H1 (cell line): ENCODE data around the gene ANKDD1A. TPM values are rescaled to one million over a fixed set of nuclear protein-coding genes. Genes with fewer than 3 reads are reported as not detected.

Experiments
- CTCF ChIA-PET: fragments of 300-600 bp; sonication (Branson Sonifier 250); formaldehyde crosslinking; loops from one replicate; lab custom pipeline; 2021; ENCODE audit not compliant: partially characterized antibody; lab: Charles Lee
- POLR2A ChIA-PET: fragments of 300-600 bp; sonication (Branson Sonifier 250); formaldehyde crosslinking; loops from one replicate; lab custom pipeline; 2021; ENCODE audit warnings: inconsistent platforms; ENCODE audit not compliant: partially characterized antibody; lab: Charles Lee
- DNase-seq, 2 experiments: peaks; one replicate each; pipeline versions ENCODE4 v3.0.0 to v3.0.0-alpha.2; 2010 to 2022; ENCODE audit warnings: low spot score in 2 of 2, low read depth in 1 of 2, mixed read lengths in 1 of 2
- FAIRE-seq: peaks from 2 replicates; lab custom pipeline; 2011; peaks lifted over from hg19 to GRCh38; lab: Jason Lieb, UNC
- H2AFZ ChIP-seq: 2 replicates; pipeline ENCODE4 v1.8.1; 2012; ENCODE audit warnings: low read length, inconsistent platforms
- H2AK5ac ChIP-seq: 2 replicates; pipeline ENCODE4 v1.6.1; 2013; ENCODE audit warnings: low read depth, low read length
- H2BK120ac ChIP-seq: replicated peaks from 2 replicates; pipeline ENCODE3; 2013; ENCODE audit warnings: low read depth, low read length, inconsistent platforms
- H2BK12ac ChIP-seq: 2 replicates; pipeline ENCODE4 v1.6.1; 2013; ENCODE audit warnings: low read depth, low read length
- H2BK15ac ChIP-seq: 2 replicates; pipeline ENCODE4 v1.6.1; 2013; ENCODE audit warnings: low read length
- H2BK20ac ChIP-seq: 2 replicates; pipeline ENCODE4 v1.6.1; 2013; ENCODE audit warnings: low read length
- H2BK5ac ChIP-seq: 2 replicates; pipeline ENCODE4 v1.6.1; 2013; ENCODE audit warnings: low read depth, low read length
- H3K14ac ChIP-seq: 2 replicates; pipeline ENCODE4 v1.6.1; 2013; ENCODE audit warnings: inconsistent platforms; ENCODE audit not compliant: insufficient read length
- H3K18ac ChIP-seq: 2 replicates; pipeline ENCODE4 v1.6.1; 2013; ENCODE audit warnings: low read length; ENCODE audit errors: extremely low read depth
- H3K23ac ChIP-seq: 2 replicates; pipeline ENCODE4 v1.6.1; 2013; ENCODE audit warnings: inconsistent platforms; ENCODE audit not compliant: insufficient read length
- H3K23me2 ChIP-seq: 2 replicates; pipeline ENCODE4 v1.6.1; 2013; ENCODE audit warnings: low read depth, low read length
- H3K27ac ChIP-seq: 2 replicates; pipeline ENCODE4 v1.6.1; 2011; ENCODE audit warnings: low read depth, low read length, inconsistent platforms
- H3K27me3 ChIP-seq, 4 experiments: replicated peaks in 1 of 4; 1 replicate in 1 of 4; 2 replicates in 3 of 4; pipeline versions ENCODE4 v1.6.1 to v1.8.1; 2011 to 2013; ENCODE audit warnings: low read length in 3 of 4, mild to moderate bottlenecking in 3 of 4, inconsistent platforms in 2 of 4, mixed read lengths in 2 of 4, moderate library complexity in 1 of 4; ENCODE audit not compliant: control insufficient read depth in 3 of 4, insufficient read depth in 3 of 4; ENCODE audit errors: extremely low read depth in 1 of 4
- H3K36me3 ChIP-seq, 4 experiments: 2 replicates each; pipeline versions ENCODE4 v1.6.1 to v1.8.1; 2011 to 2013; ENCODE audit warnings: mild to moderate bottlenecking in 4 of 4, low read length in 3 of 4, moderate library complexity in 2 of 4, control low read depth in 1 of 4, inconsistent platforms in 1 of 4; ENCODE audit not compliant: insufficient read depth in 4 of 4, control insufficient read depth in 2 of 4
- H3K4ac ChIP-seq: replicated peaks from 2 replicates; pipeline ENCODE3; 2013; ENCODE audit warnings: low read length, low read depth, mixed read lengths, inconsistent platforms; ENCODE audit not compliant: insufficient read length
- H3K4me1 ChIP-seq, 4 experiments: replicated peaks in 1 of 4; 1 replicate in 1 of 4; 2 replicates in 3 of 4; pipeline versions ENCODE4 v1.6.1 to v1.8.1; 2011 to 2013; ENCODE audit warnings: low read length in 3 of 4, inconsistent platforms in 2 of 4, mixed read lengths in 1 of 4; ENCODE audit not compliant: insufficient read depth in 4 of 4, control insufficient read depth in 3 of 4
- H3K4me2 ChIP-seq, 2 experiments: 2 replicates each; pipeline versions ENCODE4 v1.6.1 to v1.8.1; 2011 to 2013; ENCODE audit warnings: low read depth in 2 of 2, low read length in 2 of 2, control low read depth in 1 of 2, inconsistent platforms in 1 of 2, mild to moderate bottlenecking in 1 of 2; ENCODE audit not compliant: insufficient read depth in 1 of 2
- H3K4me3 ChIP-seq, 4 experiments: fragments of 200-600, 300-600 bp in 1 of 4; sonication (generic), shearing (Covaris generic), sonication (Bioruptor Twin) in 1 of 4; 2 replicates each; pipeline versions ENCODE4 v1.5.1 to v1.8.1; 2011 to 2016; ENCODE audit warnings: low read length in 4 of 4, low read depth in 3 of 4, control low read depth in 2 of 4, inconsistent platforms in 2 of 4, mild to moderate bottlenecking in 2 of 4, mixed read lengths in 1 of 4, moderate library complexity in 1 of 4; ENCODE audit not compliant: insufficient read depth in 2 of 4; ENCODE audit errors: extremely low read depth in 1 of 4
- H3K56ac ChIP-seq: replicated peaks from 2 replicates; pipeline ENCODE3; 2013; ENCODE audit warnings: low read depth, mild to moderate bottlenecking, mixed read lengths, low read length, inconsistent platforms; ENCODE audit not compliant: insufficient read length
- H3K79me1 ChIP-seq: 2 replicates; pipeline ENCODE4 v1.6.1; 2013; ENCODE audit warnings: low read depth, low read length, control low read depth
- H3K79me2 ChIP-seq, 2 experiments: 2 replicates each; pipeline versions ENCODE4 v1.6.1 to v1.8.1; 2012 to 2013; ENCODE audit warnings: low read length in 2 of 2, mild to moderate bottlenecking in 2 of 2, inconsistent platforms in 1 of 2; ENCODE audit not compliant: insufficient read depth in 2 of 2, control insufficient read depth in 1 of 2
- H3K9ac ChIP-seq, 4 experiments: replicated peaks in 1 of 4; 1 replicate in 1 of 4; 2 replicates in 3 of 4; pipeline versions ENCODE4 v1.6.1 to v1.8.1; 2011 to 2013; ENCODE audit warnings: low read depth in 3 of 4, low read length in 3 of 4, control low read depth in 2 of 4, mild to moderate bottlenecking in 2 of 4, moderate library complexity in 2 of 4, inconsistent platforms in 1 of 4; ENCODE audit errors: extremely low read depth in 1 of 4
- H3K9me3 ChIP-seq, 2 experiments: 2 replicates each; pipeline versions ENCODE4 v1.6.1 to v1.8.1; 2012 to 2013; ENCODE audit warnings: mild to moderate bottlenecking in 2 of 2, moderate library complexity in 2 of 2, control low read depth in 1 of 2, inconsistent platforms in 1 of 2, low read depth in 1 of 2, low read length in 1 of 2, mixed read lengths in 1 of 2; ENCODE audit not compliant: insufficient read depth in 2 of 2
- H4K20me1 ChIP-seq, 2 experiments: replicated peaks in 1 of 2; 2 replicates each; pipeline versions ENCODE3 to v1.8.1; 2011 to 2013; ENCODE audit warnings: inconsistent platforms in 2 of 2, low read length in 2 of 2, mild to moderate bottlenecking in 1 of 2; ENCODE audit not compliant: insufficient read depth in 2 of 2, control insufficient read depth in 1 of 2
- H4K5ac ChIP-seq: 2 replicates; pipeline ENCODE4 v1.6.1; 2013; ENCODE audit warnings: low read length, low read depth, mixed read lengths, inconsistent platforms; ENCODE audit not compliant: insufficient read length
- H4K8ac ChIP-seq: 2 replicates; pipeline ENCODE4 v1.8.0; 2013; ENCODE audit warnings: mild to moderate bottlenecking, moderate library complexity, low read length, inconsistent platforms; ENCODE audit not compliant: insufficient read depth; ENCODE audit errors: extremely low read depth
- H4K91ac ChIP-seq: replicated peaks from 2 replicates; pipeline ENCODE3; 2013; ENCODE audit warnings: low read length, mixed read lengths, inconsistent platforms; ENCODE audit not compliant: insufficient read length
- ASH2L ChIP-seq: fragments of 200-600, 300-600 bp; sonication (generic); IDR thresholded peaks from one replicate; pipeline ENCODE4 v1.7.1; 2017; ENCODE audit warnings: low read length
- ATF2 ChIP-seq: IDR thresholded peaks from 2 replicates; pipeline ENCODE4 v1.6.1; 2012; ENCODE audit warnings: low read length, inconsistent platforms
- BACH1 ChIP-seq: IDR thresholded peaks from 2 replicates; pipeline ENCODE4 v1.6.1; 2012; ENCODE audit warnings: low read length, improper control_type of control experiment
- CHD1 ChIP-seq: IDR thresholded peaks from 2 replicates; pipeline ENCODE4 v1.6.1; 2012; ENCODE audit warnings: low read depth, low read length, improper control_type of control experiment
- CHD2 ChIP-seq: IDR thresholded peaks from 2 replicates; pipeline ENCODE4 v1.6.1; 2012; ENCODE audit warnings: low read length, improper control_type of control experiment
- HDAC6 ChIP-seq: IDR thresholded peaks from one replicate; pipeline ENCODE4 v1.7.1; 2012; ENCODE audit warnings: low read depth, mild to moderate bottlenecking, inconsistent platforms, low read length, moderate library complexity
- JUN ChIP-seq: IDR thresholded peaks from 2 replicates; pipeline ENCODE4 v1.6.1; 2011; ENCODE audit warnings: low read depth, mild to moderate bottlenecking, improper control_type of control experiment, low read length
- JUND ChIP-seq: IDR thresholded peaks from 2 replicates; pipeline ENCODE4 v1.6.1; 2011; ENCODE audit warnings: mild to moderate bottlenecking, improper control_type of control experiment, low read length
- PHF8 ChIP-seq: fragments of 200-600 bp; sonication (generic); conservative IDR thresholded peaks from 2 replicates; pipeline ENCODE4 v1.7.1; 2012; ENCODE audit warnings: low read depth, mild to moderate bottlenecking, inconsistent platforms, low read length, moderate library complexity
- SIRT6 ChIP-seq: IDR thresholded peaks from one replicate; pipeline ENCODE4 v1.7.1; 2012; ENCODE audit warnings: low read length, inconsistent platforms
- SUZ12 ChIP-seq: fragments of 200-600 bp; sonication (generic); IDR thresholded peaks from 2 replicates; pipeline ENCODE4 v1.6.1; 2012; ENCODE audit warnings: mild to moderate bottlenecking, inconsistent platforms, low read length, moderate library complexity, mixed read lengths
- TAF1 ChIP-seq: IDR thresholded peaks from 2 replicates; pipeline ENCODE4 v1.6.1; 2011; ENCODE audit warnings: mild to moderate bottlenecking, low read depth, low read length
- WGBS, 2 experiments: shearing (Covaris generic) in 1 of 2; methylation state at CpG; one replicate each; pipeline versions ENCODE4 v1.1.6 to v1.1.7; 2013 to 2015; ENCODE audit warnings: low lambda C conversion rate in 2 of 2, mixed read lengths in 2 of 2, inconsistent platforms in 1 of 2, low coverage in 1 of 2, missing lambda C conversion rate in 1 of 2; ENCODE audit not compliant: insufficient replicate concordance in 2 of 2, insufficient coverage in 1 of 2, insufficient read length in 1 of 2; ENCODE audit errors: extremely low coverage in 1 of 2, missing lambda C conversion rate in 1 of 2; 5-methylcytosine and 5-hydroxymethylcytosine counted together
- polyA plus RNA-seq, 7 experiments: library from polyadenylated mRNA; depleted of rRNA in 3 of 7; stranded (reverse) in 5 of 7; unstranded in 2 of 7; fragments of >200 nt in 5 of 7; fragments of 200-250 nt in 2 of 7; gene quantifications; 1 replicate in 5 of 7; 2 replicates in 1 of 7; 4 replicates in 1 of 7; pipeline versions ENCODE4 v1.2.1 to v1.2.3, GENCODE V29; 2011 to 2013; ENCODE audit warnings: missing spikeins in 2 of 7, mixed read lengths in 2 of 7
- total RNA-seq: library from RNA; stranded (reverse); fragmentation: NEBNext Ultra II Directional; extraction: Animal tissue kit (Norgen Biotek cat#: 25700); gene quantifications from 2 replicates; pipeline ENCODE4 v1.2.1, GENCODE V29; 2021

The ANKDD1A gene
- total and polyA plus RNA-seq, 2 of the 8 experiments (the other 6 are each of a cell fraction or from before 2014, with no cell fraction given): 4.1 to 5.0 TPM

GRCh38 chr15:64985366-64986033, 73.8 kb downstream of the ANKDD1A start:
- Histone ChIP-seq H2AK5ac (no peak overlapping the region), H3K14ac (no peak overlapping the region), H2BK120ac (no peak overlapping the region), H3K4me3 (no peak overlapping the region), H3K27me3 (no peaks in the 10 kb centered on the region; a peak in 1 of 7 replicates), H4K91ac (no peak overlapping the region), H3K79me2 (peaks cover 0 to 13% of the 10 kb centered on the region in 2 experiments; a peak in 1 of 4 replicates), H3K4ac (no peak overlapping the region), H4K8ac (no peak overlapping the region), H4K5ac (no peak overlapping the region), H3K9ac (no peak overlapping the region), H4K20me1 (peaks cover 0 to 2% of the 10 kb centered on the region in 2 experiments), H2BK12ac (no peak overlapping the region), H3K4me1 (peaks cover 0 to 5% (median under 1%) of the 10 kb centered on the region in 4 experiments; a peak in 4 of 7 replicates), H2BK15ac (no peak overlapping the region), H3K23ac (no peak overlapping the region), H3K9me3 (no peaks in the 10 kb centered on the region), H3K23me2 (peaks cover 8% of the 10 kb centered on the region), H3K36me3 (no peaks in the 10 kb centered on the region; a peak in 1 of 8 replicates), H2BK20ac (no peak overlapping the region), H2BK5ac (no peak overlapping the region), H3K79me1 (0 out of 2 replicates have a peak, but pooled peaks cover 3% of the 10 kb centered on the region), H3K4me2 (no peak overlapping the region), H3K56ac (no peak overlapping the region), H3K18ac (no peak overlapping the region), H3K27ac (no peak overlapping the region), H2AFZ (no peak overlapping the region)
- ChIA-PET CTCF (interaction anchor here (0.7 to 1.5 kb wide), 4 partner anchors 14 to 258 kb away, joined by 3 to 4 read pairs (median 3); no protein-coding TSS in a partner anchor), POLR2A (interaction anchor here (2.0 kb wide), 1 partner anchor 11 kb away, joined by 5 read pairs; no protein-coding TSS in a partner anchor)
- DNase-seq (peak in 1 of 2 experiments; percentile 26), FAIRE-seq (no peak)
- 95% methylated on average over 9 of the region's 9 CpGs; no CpG with 5 or more reads in 1 of the 2 experiments for WGBS, 2 experiments
- TF ChIP-seq TAF1: no peak
- TF ChIP-seq HDAC6: no peak
- TF ChIP-seq JUN: no peak
- TF ChIP-seq ASH2L: no peak
- TF ChIP-seq ATF2: no peak
- TF ChIP-seq BACH1: no peak
- TF ChIP-seq SIRT6: no peak
- no peak for TF ChIP-seq PHF8
- no peak for TF ChIP-seq CHD1
- TF ChIP-seq CHD2: no peak
- TF ChIP-seq SUZ12: no peak
- TF ChIP-seq JUND: no peak
